ENCODE data around the gene HEATR3. TPM values are rescaled to one million over a fixed set of nuclear protein-coding genes. Genes with fewer than 3 reads are reported as not detected.

HEATR3 gene
- total RNA-seq, 4 donors from 2014 or later, result 15.6 to 51.8 (median 25.3) TPM

GRCh38 chr16:50133214-50133613 is 67.4 kb downstream of the HEATR3 start:
- DNase-seq (ENCODE audit: low spot score) (no peak), ATAC-seq (ENCODE audit: low FRiP score) (no peak)
- TF ChIP-seq CTCF (IDR thresholded peaks at IDR 0.05), result no peak

- DNase-seq (ENCODE audit: low spot score) (no peak), ATAC-seq (ENCODE audit: low FRiP score) (no peak)
- no peak for TF ChIP-seq CTCF (IDR thresholded peaks at IDR 0.05)
These were observed 70.6 kb downstream of the HEATR3 start for GRCh38 chr16:50136399-50136798.

GRCh38 chr16:50137268-50137667 is 71.5 kb downstream of the HEATR3 start:
- no peak for TF ChIP-seq CTCF (IDR thresholded peaks at IDR 0.05)
- no peak for ATAC-seq (ENCODE audit: low FRiP score)
- DNase-seq (ENCODE audit: low spot score), result no peak

- TF ChIP-seq CTCF (IDR thresholded peaks at IDR 0.05), result no peak
- ATAC-seq (ENCODE audit: low FRiP score), result no peak
- no peak for DNase-seq (ENCODE audit: low spot score)
These were observed 73.8 kb downstream of the HEATR3 start for GRCh38 chr16:50139580-50139979.

GRCh38 chr16:50144211-50144610 is 78.4 kb downstream of the HEATR3 start:
- TF ChIP-seq CTCF (IDR thresholded peaks at IDR 0.05), result no peak
- no peak for DNase-seq (ENCODE audit: low spot score)
- ATAC-seq (ENCODE audit: low FRiP score), result no peak

GRCh38 chr16:50146479-50147435 is 81.0 kb downstream of the HEATR3 start:
- ATAC-seq (ENCODE audit: low FRiP score), result no peak
- no peak for TF ChIP-seq CTCF (IDR thresholded peaks at IDR 0.05)

GRCh38 chr16:50151322-50151721 is 85.6 kb downstream of the HEATR3 start:
- ATAC-seq (ENCODE audit: low FRiP score), result no peak
- DNase-seq (ENCODE audit: low spot score), result no peak
- TF ChIP-seq CTCF (IDR thresholded peaks at IDR 0.05), result no peak

More at GRCh38 chr16:50146479-50147435, 81.0 kb downstream of the HEATR3 start:
- no peak for DNase-seq (ENCODE audit: low spot score)
